ENCODE measurements around the gene TTF1.

TTF1 gene

DNA sequence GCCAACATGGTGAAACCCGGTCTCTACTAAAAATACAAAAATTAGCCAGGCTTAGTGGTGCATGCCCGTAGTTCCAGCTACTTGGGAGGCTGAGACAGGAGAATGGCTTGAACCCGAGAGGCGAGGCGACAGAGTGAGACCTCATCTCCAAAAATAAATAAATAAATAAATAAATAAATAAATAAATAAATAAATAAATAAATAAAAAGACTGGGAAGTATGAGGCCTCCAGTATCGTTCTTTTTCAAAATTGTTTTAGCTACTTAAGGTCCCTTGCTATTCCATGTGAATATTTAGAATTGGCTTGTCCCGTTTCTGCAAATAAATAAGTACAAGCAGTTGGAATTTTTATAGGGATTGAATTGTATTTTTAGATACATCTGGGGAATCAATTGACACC lies 48.9 kb downstream of the TTF1 start:
- peaks cover 5% of the 10 kb centered on the region; the same call in 1 of the 2 replicates for H3K4me1 ChIP-seq (ENCODE audit: insufficient read depth, low read length)
- H3K9ac ChIP-seq (ENCODE audit: low read depth, low read length) = no peak overlapping the region
- H3K27me3 ChIP-seq (ENCODE audit: insufficient read depth, low read length) = no peaks in the 10 kb centered on the region
- no peak overlapping the region for H3K4me3 ChIP-seq (ENCODE audit: low read length)
- H3K9me3 ChIP-seq (ENCODE audit: insufficient read depth, low read depth, low read length) = no peaks in the 10 kb centered on the region
- peaks cover 8% of the 10 kb centered on the region for H3K36me3 ChIP-seq (ENCODE audit: insufficient read depth, low read depth, low read length)
- no peak overlapping the region for H3K27ac ChIP-seq (ENCODE audit: low read length)

DNA sequence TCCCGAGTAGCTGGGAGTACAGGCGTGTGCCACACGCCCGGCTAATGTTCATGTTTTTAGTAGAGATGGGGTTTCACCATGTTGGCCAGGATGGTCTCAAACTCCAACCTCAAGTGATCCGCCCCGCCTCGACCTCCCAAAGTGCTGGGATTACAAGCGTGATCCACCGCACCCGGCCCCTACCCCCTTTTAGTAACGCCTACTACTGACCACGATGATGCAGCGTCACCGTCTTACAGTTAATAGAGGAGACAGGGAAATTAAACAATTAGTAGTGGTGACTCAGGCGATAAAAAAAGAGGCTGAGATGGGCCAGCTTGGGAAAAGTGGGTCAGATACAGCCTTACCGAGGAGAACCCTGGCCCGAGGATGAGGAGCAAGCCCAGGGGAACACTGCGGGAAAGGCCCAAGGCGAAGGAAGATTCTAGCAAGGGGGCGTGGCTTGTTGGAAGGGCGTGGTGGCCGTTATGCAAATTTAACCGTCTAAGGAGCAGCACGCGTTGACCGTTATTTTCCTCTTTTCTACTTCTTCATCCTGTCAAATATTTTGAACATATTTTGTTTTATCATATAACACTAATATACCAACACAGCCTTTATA lies 50.2 kb downstream of the TTF1 start:
- Histone ChIP-seq H3K9me3 (ENCODE audit: insufficient read depth, low read depth, low read length) (no peaks in the 10 kb centered on the region), H3K4me1 (ENCODE audit: insufficient read depth, low read length) (peaks cover 5% of the 10 kb centered on the region; the same call in 1 of the 2 replicates), H3K9ac (ENCODE audit: low read depth, low read length) (no peak overlapping the region), H3K4me3 (ENCODE audit: low read length) (no peak overlapping the region), H3K27ac (ENCODE audit: low read length) (no peak overlapping the region), H3K36me3 (ENCODE audit: insufficient read depth, low read depth, low read length) (peaks cover 21% of the 10 kb centered on the region), H3K27me3 (ENCODE audit: insufficient read depth, low read length) (no peaks in the 10 kb centered on the region)

DNA sequence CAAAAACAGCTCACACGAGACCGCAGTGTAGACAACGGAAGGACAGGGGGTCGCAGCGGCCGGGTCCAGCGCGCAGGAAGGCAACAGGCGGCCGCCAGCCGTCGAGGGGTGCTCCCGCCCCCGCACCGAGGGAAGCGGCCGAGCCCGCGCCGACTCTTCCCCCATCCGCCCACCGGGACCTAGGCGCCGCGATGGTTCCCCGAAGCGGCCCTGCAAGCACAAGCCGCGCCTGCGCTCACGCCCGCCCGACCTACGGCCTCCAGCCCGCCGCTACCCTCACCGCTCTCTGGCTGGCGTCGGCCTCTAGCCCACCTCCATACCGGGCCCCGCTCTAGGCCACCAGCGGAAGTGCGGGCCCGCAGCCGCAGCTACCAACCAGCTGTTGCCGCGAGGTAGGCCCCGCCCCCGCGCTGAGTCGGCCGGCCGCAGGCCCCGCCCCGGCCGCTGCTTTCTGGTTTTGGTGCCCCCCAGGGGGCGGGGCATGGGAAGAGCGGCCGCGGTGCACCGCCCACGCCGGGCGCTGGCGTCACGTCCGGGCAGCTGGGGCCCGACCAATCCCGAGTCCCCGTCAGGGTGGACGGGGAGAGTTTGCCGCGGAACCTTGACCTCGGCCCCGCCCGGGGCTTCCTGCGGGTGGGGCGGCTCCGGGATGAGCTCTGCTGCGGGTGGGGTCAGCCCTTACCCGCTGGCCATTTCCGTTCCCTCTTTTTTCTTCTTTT lies 51.8 kb downstream of the TTF1 start, which contains the start of gene SETX:
TSS of gene SETX (minus strand) at position 350 of the 719 bp plus-strand sequence. CDS start 5,558 bp downstream, outside the sequence.
- H3K4me3 ChIP-seq (ENCODE audit: low read length) = peak within 1 kb of the TSS; percentile 92
- H3K4me1 ChIP-seq (ENCODE audit: insufficient read depth, low read length) = peaks cover 5% of the 10 kb centered on the region; the same call in 1 of the 2 replicates
- H3K9ac ChIP-seq (ENCODE audit: low read depth, low read length) = peak within 1 kb of the TSS; percentile 91

DNA sequence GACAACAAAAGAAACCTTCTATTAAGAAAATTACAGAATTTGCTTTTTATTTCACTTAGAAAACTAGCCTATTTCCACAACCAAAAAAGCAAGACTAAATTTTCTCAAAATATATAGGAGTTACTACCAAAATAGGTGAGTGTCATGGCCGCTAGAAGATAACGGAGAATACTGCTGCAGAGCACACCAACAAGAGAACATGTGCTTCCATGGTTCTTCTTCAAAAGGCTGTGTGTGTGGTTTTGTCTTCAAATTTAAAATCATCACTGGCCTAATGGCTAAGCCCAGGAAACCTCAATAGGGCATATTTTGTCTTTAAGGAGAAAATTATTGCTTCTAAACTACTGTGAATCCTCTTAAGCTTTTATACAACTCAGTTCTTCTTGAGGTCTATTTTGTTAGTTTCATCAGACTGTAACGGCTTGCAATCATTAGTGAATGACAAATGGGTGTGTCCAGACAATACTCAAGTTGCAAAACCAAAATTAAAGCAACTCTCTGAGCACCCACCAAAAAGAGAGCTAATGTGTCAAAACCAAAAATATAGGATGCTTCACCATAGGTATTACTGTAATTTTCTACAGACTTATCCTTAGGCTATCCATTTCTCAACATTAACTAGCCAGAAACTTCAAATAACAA lies 55.1 kb downstream of the TTF1 start:
- H3K36me3 ChIP-seq (ENCODE audit: insufficient read depth, low read depth, low read length) = peaks cover 69% of the 10 kb centered on the region
- H3K9ac ChIP-seq (ENCODE audit: low read depth, low read length) = no peak overlapping the region
- H3K4me3 ChIP-seq (ENCODE audit: low read length) = no peak overlapping the region

More for the DNA sequence above, 51.8 kb downstream of the TTF1 start, which contains the start of gene SETX:
- Histone ChIP-seq H3K27ac (ENCODE audit: low read length) (peak within 1 kb of the TSS; percentile 53), H3K9me3 (ENCODE audit: insufficient read depth, low read depth, low read length) (no peaks in the 10 kb centered on the region), H3K36me3 (ENCODE audit: insufficient read depth, low read depth, low read length) (peaks cover 37% of the 10 kb centered on the region), H3K27me3 (ENCODE audit: insufficient read depth, low read length) (no peaks in the 10 kb centered on the region)

DNA sequence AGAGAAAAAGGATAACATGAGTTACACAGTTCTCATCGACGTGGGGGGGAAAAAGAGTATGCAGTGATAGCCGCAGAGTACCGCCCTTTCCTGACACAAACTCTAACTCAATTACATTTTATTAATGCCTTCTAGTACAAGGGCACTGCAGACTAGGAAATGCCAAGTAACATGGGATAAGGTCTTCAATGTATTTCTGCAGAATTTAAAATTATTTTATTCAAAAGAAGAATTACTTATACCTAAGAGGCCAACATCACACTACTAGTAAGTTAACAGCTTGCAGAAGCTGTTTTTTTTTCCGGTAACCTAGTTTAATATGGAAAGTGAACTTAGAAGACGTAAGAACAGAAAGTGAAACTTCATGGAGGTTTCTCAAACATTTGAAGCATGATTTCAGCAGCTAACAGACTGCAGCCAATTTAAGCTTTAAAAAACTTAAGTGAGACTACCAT lies 55.8 kb downstream of the TTF1 start:
- Histone ChIP-seq H3K4me1 (ENCODE audit: insufficient read depth, low read length) (peaks cover 5% of the 10 kb centered on the region; the same call in 1 of the 2 replicates), H3K36me3 (ENCODE audit: insufficient read depth, low read depth, low read length) (peaks cover 76% of the 10 kb centered on the region), H3K4me3 (ENCODE audit: low read length) (no peak overlapping the region), H3K9ac (ENCODE audit: low read depth, low read length) (no peak overlapping the region), H3K9me3 (ENCODE audit: insufficient read depth, low read depth, low read length) (no peaks in the 10 kb centered on the region), H3K27ac (ENCODE audit: low read length) (no peak overlapping the region), H3K27me3 (ENCODE audit: insufficient read depth, low read length) (no peaks in the 10 kb centered on the region)

More for the DNA sequence above, 55.1 kb downstream of the TTF1 start:
- Histone ChIP-seq H3K4me1 (ENCODE audit: insufficient read depth, low read length) (peaks cover 5% of the 10 kb centered on the region; the same call in 1 of the 2 replicates), H3K9me3 (ENCODE audit: insufficient read depth, low read depth, low read length) (no peaks in the 10 kb centered on the region), H3K27me3 (ENCODE audit: insufficient read depth, low read length) (no peaks in the 10 kb centered on the region), H3K27ac (ENCODE audit: low read length) (no peak overlapping the region)

DNA sequence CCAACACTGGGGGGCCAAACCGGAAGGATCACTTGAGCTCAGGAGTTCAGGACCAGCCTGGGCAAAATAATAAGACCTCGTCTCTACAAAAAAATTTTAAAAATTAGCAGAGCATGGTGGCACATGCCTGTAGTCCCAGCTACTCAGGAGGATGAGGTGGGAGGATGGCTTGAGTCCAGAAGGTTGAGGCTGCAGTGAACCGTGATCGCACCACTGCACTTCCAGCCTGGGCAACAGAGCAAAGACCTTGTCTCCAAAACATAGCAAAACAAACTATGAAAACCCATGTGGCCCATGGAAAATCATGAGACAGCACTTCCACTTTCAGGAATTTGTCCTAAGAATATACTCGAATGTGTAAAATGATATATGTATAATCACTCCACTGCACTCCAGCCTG lies 58.0 kb downstream of the TTF1 start:
- H3K27ac ChIP-seq (ENCODE audit: low read length) = no peak overlapping the region
- H3K9me3 ChIP-seq (ENCODE audit: insufficient read depth, low read depth, low read length) = no peaks in the 10 kb centered on the region
- peaks cover 2% of the 10 kb centered on the region; the same call in 1 of the 2 replicates for H3K4me1 ChIP-seq (ENCODE audit: insufficient read depth, low read length)
- H3K27me3 ChIP-seq (ENCODE audit: insufficient read depth, low read length) = no peaks in the 10 kb centered on the region
- no peak overlapping the region for H3K4me3 ChIP-seq (ENCODE audit: low read length)
- H3K9ac ChIP-seq (ENCODE audit: low read depth, low read length) = no peak overlapping the region
- peaks cover 98% of the 10 kb centered on the region for H3K36me3 ChIP-seq (ENCODE audit: insufficient read depth, low read depth, low read length)

DNA sequence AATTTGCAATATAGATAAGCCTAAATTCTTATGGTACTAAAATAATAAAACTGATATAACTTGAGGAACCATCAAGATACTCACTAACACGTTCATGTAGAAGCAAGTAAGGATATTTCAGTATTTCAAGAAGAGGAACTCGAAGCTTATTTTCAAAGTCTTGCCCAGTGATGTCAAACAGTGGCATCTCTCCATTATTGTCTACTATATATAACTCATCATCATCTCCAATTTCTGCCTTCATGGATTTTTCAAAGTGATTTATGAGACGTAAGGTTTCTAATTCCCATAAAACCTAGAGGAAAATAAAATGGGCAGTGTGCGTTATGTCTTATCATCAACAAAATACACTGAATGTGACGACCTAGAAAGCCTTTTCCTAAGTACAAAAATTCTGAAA lies 60.5 kb downstream of the TTF1 start:
- no peaks in the 10 kb centered on the region for H3K27me3 ChIP-seq (ENCODE audit: insufficient read depth, low read length)
- H3K9ac ChIP-seq (ENCODE audit: low read depth, low read length) = no peak overlapping the region
- no peaks in the 10 kb centered on the region for H3K9me3 ChIP-seq (ENCODE audit: insufficient read depth, low read depth, low read length)
- H3K4me3 ChIP-seq (ENCODE audit: low read length) = no peak overlapping the region
- H3K27ac ChIP-seq (ENCODE audit: low read length) = no peak overlapping the region
- H3K36me3 ChIP-seq (ENCODE audit: insufficient read depth, low read depth, low read length) = peaks cover 99% of the 10 kb centered on the region
- H3K4me1 ChIP-seq (ENCODE audit: insufficient read depth, low read length) = no peaks in the 10 kb centered on the region

DNA sequence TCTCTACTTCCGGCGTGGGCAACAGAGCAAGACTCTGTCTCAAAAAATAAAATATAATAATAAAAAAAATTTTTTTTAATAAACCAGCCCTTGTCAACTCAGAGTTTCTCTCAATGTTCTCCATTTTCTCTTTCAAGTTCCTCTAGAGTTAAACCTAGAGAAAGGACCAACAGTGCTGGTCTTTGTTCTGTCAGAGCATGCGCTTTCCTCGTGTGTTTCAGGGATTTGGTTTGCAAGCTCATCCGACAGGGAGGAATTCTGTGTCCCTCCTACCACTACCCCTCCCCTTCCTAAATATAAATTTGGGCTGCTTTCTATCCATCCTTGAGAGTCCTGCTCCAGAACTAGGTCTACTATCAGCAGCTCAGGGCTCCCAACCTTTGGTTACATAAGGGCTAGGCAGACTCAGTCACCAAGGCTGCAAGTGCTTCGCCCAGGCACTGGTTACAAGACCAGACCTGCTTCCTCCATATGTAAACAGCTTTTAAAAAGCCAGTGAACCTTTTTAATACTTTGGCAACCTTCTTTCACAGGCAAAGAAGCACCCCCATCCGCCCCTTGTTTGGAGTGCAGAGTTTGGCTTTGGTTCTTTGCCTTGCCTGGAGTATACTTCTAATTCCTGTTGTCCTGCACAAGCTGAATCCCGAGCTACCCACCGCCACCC lies 65.3 kb downstream of the TTF1 start:
- Histone ChIP-seq H3K27me3 (ENCODE audit: insufficient read depth, low read length) (no peaks in the 10 kb centered on the region), H3K4me3 (ENCODE audit: low read length) (no peak overlapping the region), H3K9me3 (ENCODE audit: insufficient read depth, low read depth, low read length) (no peaks in the 10 kb centered on the region), H3K4me1 (ENCODE audit: insufficient read depth, low read length) (no peaks in the 10 kb centered on the region), H3K27ac (ENCODE audit: low read length) (no peak overlapping the region), H3K36me3 (ENCODE audit: insufficient read depth, low read depth, low read length) (peaks cover 96% of the 10 kb centered on the region), H3K9ac (ENCODE audit: low read depth, low read length) (no peak overlapping the region)

DNA sequence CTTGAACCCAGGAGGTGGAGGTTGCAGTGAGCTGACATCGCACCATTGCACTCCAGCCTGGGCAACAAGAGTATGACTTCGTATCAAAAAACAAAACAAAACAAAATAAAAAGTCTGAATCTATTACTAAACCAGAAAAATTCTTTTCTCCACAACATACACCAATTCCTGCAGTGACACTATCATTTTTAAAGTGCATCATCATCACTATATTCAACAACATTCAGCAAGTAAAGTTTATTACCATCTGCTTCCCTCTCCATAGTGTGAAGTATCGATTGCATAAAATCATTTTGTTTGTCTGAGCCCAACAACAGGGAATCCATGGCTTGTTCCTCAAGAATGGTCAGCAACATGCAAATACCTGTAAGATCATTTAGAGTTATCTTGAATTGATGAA lies 72.3 kb downstream of the TTF1 start:
- Histone ChIP-seq H3K4me3 (ENCODE audit: low read length) (no peak overlapping the region), H3K27me3 (ENCODE audit: insufficient read depth, low read length) (no peaks in the 10 kb centered on the region), H3K9ac (ENCODE audit: low read depth, low read length) (no peak overlapping the region), H3K36me3 (ENCODE audit: insufficient read depth, low read depth, low read length) (peaks cover 92% of the 10 kb centered on the region), H3K9me3 (ENCODE audit: insufficient read depth, low read depth, low read length) (no peaks in the 10 kb centered on the region), H3K27ac (ENCODE audit: low read length) (no peak overlapping the region), H3K4me1 (ENCODE audit: insufficient read depth, low read length) (no peaks in the 10 kb centered on the region)

DNA sequence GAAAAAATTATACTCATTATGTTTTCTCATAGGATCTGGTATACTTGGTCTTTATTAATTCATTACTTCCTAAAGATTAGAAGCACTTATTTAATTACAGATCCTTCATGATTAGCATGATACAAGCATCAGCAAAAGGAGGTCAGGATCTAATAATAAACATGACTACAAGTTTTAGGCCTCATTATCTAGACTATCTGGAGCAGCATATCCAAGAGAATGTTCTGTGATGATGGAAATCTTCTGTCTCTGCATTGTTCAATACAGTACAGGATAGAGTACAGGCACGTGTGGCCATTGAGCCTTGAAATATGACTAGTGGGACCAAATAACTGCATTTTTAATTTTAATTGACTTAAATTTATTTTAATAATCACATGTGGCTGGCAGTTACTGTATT lies 73.1 kb downstream of the TTF1 start:
- no peak overlapping the region for H3K4me3 ChIP-seq (ENCODE audit: low read length)
- H3K4me1 ChIP-seq (ENCODE audit: insufficient read depth, low read length) = no peaks in the 10 kb centered on the region
- H3K9ac ChIP-seq (ENCODE audit: low read depth, low read length) = no peak overlapping the region
- no peaks in the 10 kb centered on the region for H3K27me3 ChIP-seq (ENCODE audit: insufficient read depth, low read length)
- H3K27ac ChIP-seq (ENCODE audit: low read length) = no peak overlapping the region
- no peaks in the 10 kb centered on the region for H3K9me3 ChIP-seq (ENCODE audit: insufficient read depth, low read depth, low read length)
- H3K36me3 ChIP-seq (ENCODE audit: insufficient read depth, low read depth, low read length) = peaks cover 93% of the 10 kb centered on the region

DNA sequence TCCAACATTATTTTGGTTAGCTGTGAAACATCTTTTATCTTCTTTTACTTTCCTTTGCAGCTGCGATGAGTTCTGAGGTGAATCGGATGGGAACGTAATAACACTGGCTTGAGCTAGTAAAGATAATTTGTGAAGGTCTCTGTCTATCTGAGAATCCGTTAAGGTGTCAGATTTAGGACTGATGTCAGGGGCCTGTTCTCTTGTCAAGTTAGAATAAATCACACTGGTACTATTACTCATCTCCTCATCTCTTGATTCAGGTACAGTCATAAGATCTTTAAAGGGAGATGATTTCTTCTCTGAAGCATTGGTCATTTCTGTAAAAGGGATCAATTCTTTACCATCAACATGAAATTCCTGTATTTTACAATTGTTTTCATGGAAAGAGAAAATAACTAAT lies 78.1 kb downstream of the TTF1 start:
- Histone ChIP-seq H3K9me3 (ENCODE audit: insufficient read depth, low read depth, low read length) (no peaks in the 10 kb centered on the region), H3K4me1 (ENCODE audit: insufficient read depth, low read length) (no peaks in the 10 kb centered on the region), H3K9ac (ENCODE audit: low read depth, low read length) (no peak overlapping the region), H3K27me3 (ENCODE audit: insufficient read depth, low read length) (no peaks in the 10 kb centered on the region), H3K36me3 (ENCODE audit: insufficient read depth, low read depth, low read length) (peaks cover 94% of the 10 kb centered on the region), H3K4me3 (ENCODE audit: low read length) (no peak overlapping the region), H3K27ac (ENCODE audit: low read length) (no peak overlapping the region)
